ENCODE data around the gene SH3BP5L. TPM values are rescaled to one million over a fixed set of nuclear protein-coding genes. Genes with fewer than 3 reads are reported as not detected.

The SH3BP5L gene
- total and polyA plus RNA-seq, 2 experiments from 2014 or later, result 14.1 to 34.8 TPM

GRCh38 chr1:248814351-248814750 lies 11.4 kb downstream of the SH3BP5L start:
- Histone ChIP-seq H3K27me3 (no peaks in the 10 kb centered on the region), H3K9me3 (ENCODE audit: low read depth) (no peaks in the 10 kb centered on the region), H3K27ac (no peak overlapping the region), H3K4me3 (no peak overlapping the region), H3K4me1 (ENCODE audit: low read depth) (no peaks in the 10 kb centered on the region), H3K36me3 (peaks cover 28% of the 10 kb centered on the region)
- DNase-seq (ENCODE audit: low read depth in 1 of 2, low spot score in 1 of 2), result no peak
- TF ChIP-seq, protein P1, sequence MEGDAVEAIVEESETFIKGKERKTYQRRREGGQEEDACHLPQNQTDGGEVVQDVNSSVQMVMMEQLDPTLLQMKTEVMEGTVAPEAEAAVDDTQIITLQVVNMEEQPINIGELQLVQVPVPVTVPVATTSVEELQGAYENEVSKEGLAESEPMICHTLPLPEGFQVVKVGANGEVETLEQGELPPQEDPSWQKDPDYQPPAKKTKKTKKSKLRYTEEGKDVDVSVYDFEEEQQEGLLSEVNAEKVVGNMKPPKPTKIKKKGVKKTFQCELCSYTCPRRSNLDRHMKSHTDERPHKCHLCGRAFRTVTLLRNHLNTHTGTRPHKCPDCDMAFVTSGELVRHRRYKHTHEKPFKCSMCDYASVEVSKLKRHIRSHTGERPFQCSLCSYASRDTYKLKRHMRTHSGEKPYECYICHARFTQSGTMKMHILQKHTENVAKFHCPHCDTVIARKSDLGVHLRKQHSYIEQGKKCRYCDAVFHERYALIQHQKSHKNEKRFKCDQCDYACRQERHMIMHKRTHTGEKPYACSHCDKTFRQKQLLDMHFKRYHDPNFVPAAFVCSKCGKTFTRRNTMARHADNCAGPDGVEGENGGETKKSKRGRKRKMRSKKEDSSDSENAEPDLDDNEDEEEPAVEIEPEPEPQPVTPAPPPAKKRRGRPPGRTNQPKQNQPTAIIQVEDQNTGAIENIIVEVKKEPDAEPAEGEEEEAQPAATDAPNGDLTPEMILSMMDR (IDR thresholded peaks at IDR 0.05; ENCODE audit: low read depth, low read length), result no peak

- H3K9me3 ChIP-seq (ENCODE audit: low read depth), result no peaks in the 10 kb centered on the region
- no peaks in the 10 kb centered on the region for H3K27me3 ChIP-seq
- TF ChIP-seq, protein P1 (IDR thresholded peaks at IDR 0.05; ENCODE audit: low read depth, low read length), result no peak
- no peak for DNase-seq (ENCODE audit: low read depth in 1 of 2, low spot score in 1 of 2)
- H3K36me3 ChIP-seq, result peaks cover 28% of the 10 kb centered on the region
- no peak overlapping the region for H3K4me3 ChIP-seq
- H3K27ac ChIP-seq, result no peak overlapping the region
- no peaks in the 10 kb centered on the region for H3K4me1 ChIP-seq (ENCODE audit: low read depth)
Observed at GRCh38 chr1:248813546-248813945, 12.2 kb downstream of the SH3BP5L start.

DNA sequence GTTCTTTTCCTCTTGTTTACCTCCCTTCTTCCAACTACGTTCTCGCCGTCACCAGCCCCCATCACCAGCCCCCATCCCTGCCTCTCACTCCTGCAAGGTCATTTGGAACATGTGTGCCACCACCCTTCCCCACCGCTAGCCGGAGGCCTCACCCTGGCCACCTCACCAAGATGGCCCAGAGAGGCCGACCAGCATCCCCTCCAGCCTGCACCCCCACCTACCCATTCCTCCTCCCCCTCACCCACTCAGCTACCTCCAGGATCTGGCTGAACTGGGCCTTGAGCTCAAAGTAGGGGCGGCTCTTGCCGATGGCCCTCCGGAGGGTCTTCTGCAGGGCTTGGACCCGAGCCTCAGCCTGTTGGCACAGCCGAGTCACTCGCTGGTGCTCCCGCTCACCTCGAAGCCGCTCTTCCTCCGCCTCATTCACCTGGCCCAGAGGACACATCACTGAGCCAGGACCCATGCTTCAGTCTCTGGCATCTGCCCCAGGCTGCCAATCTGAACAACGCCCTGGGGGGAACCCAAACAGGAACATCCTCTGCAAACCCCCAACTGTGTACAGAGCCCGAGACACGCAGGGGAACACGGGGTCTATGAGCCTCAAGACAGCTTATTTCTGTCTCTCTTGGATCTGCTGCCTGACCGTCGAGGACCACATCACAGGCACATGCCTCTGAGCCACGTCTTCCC lies 12.8 kb downstream of the SH3BP5L start:
- Histone ChIP-seq H3K27ac (no peak overlapping the region), H3K27me3 (no peaks in the 10 kb centered on the region), H3K36me3 (peaks cover 28% of the 10 kb centered on the region), H3K9me3 (ENCODE audit: low read depth) (no peaks in the 10 kb centered on the region), H3K4me3 (no peak overlapping the region), H3K4me1 (ENCODE audit: low read depth) (no peaks in the 10 kb centered on the region)
- TF ChIP-seq, protein P1 (IDR thresholded peaks at IDR 0.05; ENCODE audit: low read depth, low read length), result no peak
- no peak for DNase-seq (ENCODE audit: low read depth in 1 of 2, low spot score in 1 of 2)

DNA sequence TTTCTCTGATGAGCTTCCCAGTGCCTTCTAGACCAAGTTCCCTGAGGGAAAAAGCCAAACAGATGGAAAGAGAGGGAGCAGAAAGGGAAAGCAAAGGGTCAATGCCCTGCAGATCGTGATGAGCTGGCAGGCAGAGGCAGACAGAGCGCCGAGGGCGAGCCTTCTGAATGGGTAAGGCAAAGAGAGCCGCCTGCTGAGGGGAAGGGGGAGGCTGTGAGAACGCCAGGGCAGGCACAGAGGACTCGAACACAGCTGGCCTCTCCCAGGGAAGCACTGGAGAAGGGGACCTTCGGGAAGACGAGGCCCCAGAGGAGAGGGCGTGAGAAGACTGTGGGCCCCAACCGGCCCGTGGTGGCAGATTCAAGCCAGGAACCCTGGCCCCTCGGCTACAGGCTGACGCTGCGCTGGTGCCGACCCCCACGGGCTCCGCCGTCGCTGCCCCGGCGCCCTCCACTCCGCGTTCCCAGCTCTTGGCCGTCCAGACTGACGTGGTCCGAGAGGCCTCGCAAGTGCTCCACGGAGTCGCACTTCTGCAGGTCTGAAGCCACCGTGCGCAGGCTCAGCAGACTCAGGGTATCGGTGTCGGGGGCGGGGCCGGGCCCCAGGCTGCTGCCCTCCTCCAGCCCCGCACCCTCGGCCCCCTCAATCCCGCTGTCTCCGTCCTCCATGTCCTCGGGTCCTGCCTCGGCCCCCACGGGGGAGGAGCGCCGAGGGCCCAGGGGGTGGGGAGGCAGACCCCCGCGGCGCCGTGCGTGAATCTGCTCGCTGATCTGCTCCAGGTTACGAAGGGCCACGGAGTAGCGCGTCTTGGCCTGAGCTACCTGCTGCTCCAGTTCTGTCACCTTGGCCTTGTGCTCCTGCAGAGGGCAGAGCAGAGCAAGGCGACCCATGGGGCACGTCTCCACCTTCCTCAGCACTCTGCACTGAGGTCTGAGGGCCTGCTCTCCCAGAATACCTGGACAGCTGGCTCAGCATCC lies 13.9 kb downstream of the SH3BP5L start:
- no peak for DNase-seq (ENCODE audit: low read depth in 1 of 2, low spot score in 1 of 2)
- no peaks in the 10 kb centered on the region for H3K9me3 ChIP-seq (ENCODE audit: low read depth)
- peaks cover 28% of the 10 kb centered on the region for H3K36me3 ChIP-seq
- no peaks in the 10 kb centered on the region for H3K27me3 ChIP-seq
- no peak overlapping the region for H3K27ac ChIP-seq
- TF ChIP-seq, protein P1 (IDR thresholded peaks at IDR 0.05; ENCODE audit: low read depth, low read length), result peak; percentile 2
- no peaks in the 10 kb centered on the region for H3K4me1 ChIP-seq (ENCODE audit: low read depth)
- H3K4me3 ChIP-seq, result no peak overlapping the region

GRCh38 chr1:248810727-248811513 lies 14.8 kb downstream of the SH3BP5L start:
- TF ChIP-seq, protein P1 (IDR thresholded peaks at IDR 0.05; ENCODE audit: low read depth, low read length), result no peak
- H3K27ac ChIP-seq, result no peak overlapping the region
- peaks cover 20% of the 10 kb centered on the region for H3K36me3 ChIP-seq
- H3K4me3 ChIP-seq, result no peak overlapping the region
- H3K4me1 ChIP-seq (ENCODE audit: low read depth), result peaks cover 1% of the 10 kb centered on the region
- no peaks in the 10 kb centered on the region for H3K9me3 ChIP-seq (ENCODE audit: low read depth)
- no peaks in the 10 kb centered on the region for H3K27me3 ChIP-seq
- DNase-seq (ENCODE audit: low read depth in 1 of 2, low spot score in 1 of 2), result peak in 1 of 2 donors; percentile 62
